NCI-H1417 (cell line): ENCODE data around the gene BRD3OS.

Experiments used
- DNase-seq, 3 experiments: peaks; one replicate each; lab custom pipeline; 2025; lab: John Stamatoyannopoulos, UW

Gene BRD3OS

GRCh38 chr9:134004881-134005280 lies 20.4 kb upstream of the BRD3OS start:
- DNase-seq: no peak

- DNase-seq: no peak
These were observed 19.9 kb upstream of the BRD3OS start for GRCh38 chr9:134005381-134005780.

- no peak for DNase-seq
These were observed 18.1 kb upstream of the BRD3OS start for GRCh38 chr9:134007150-134007549.

GRCh38 chr9:134007571-134007970 lies 17.7 kb upstream of the BRD3OS start:
- DNase-seq: no peak

- DNase-seq: no peak
These were observed 14.7 kb upstream of the BRD3OS start for GRCh38 chr9:134010310-134011173.

GRCh38 chr9:134011401-134011800 lies 13.9 kb upstream of the BRD3OS start:
- DNase-seq: no peak

- DNase-seq: no peak
These were observed 10.3 kb upstream of the BRD3OS start for GRCh38 chr9:134014946-134015345.

- no peak for DNase-seq
These were observed 978 bp upstream of the BRD3OS start for GRCh38 chr9:134024214-134024792.

GRCh38 chr9:134025606-134026541 lies 593 bp downstream of the BRD3OS start:
- peak in 2 of 3 experiments; percentile 79 to 82 for DNase-seq

GRCh38 chr9:134026581-134026980 lies 1.3 kb downstream of the BRD3OS start:
- DNase-seq: no peak

GRCh38 chr9:134026981-134027380 lies 1.7 kb downstream of the BRD3OS start:
- DNase-seq: no peak

GRCh38 chr9:134027561-134027960 lies 2.3 kb downstream of the BRD3OS start:
- no peak for DNase-seq

GRCh38 chr9:134028076-134028475 lies 2.8 kb downstream of the BRD3OS start:
- peak in 1 of 3 experiments; percentile 33 for DNase-seq

- DNase-seq: no peak
These were observed 3.4 kb downstream of the BRD3OS start for GRCh38 chr9:134028575-134029247.

- DNase-seq: no peak
These were observed 4.3 kb downstream of the BRD3OS start for GRCh38 chr9:134029248-134030226.

- DNase-seq: no peak
These were observed 5.7 kb downstream of the BRD3OS start for GRCh38 chr9:134030821-134031470.

GRCh38 chr9:134031783-134032182 lies 6.5 kb downstream of the BRD3OS start:
- no peak for DNase-seq

GRCh38 chr9:134032456-134033222 lies 7.4 kb downstream of the BRD3OS start:
- DNase-seq: no peak

- DNase-seq: no peak
These were observed 8.4 kb downstream of the BRD3OS start for GRCh38 chr9:134033516-134034214.
